Measurements from ENCODE around the gene POLE4.

POLE4 gene

DNA sequence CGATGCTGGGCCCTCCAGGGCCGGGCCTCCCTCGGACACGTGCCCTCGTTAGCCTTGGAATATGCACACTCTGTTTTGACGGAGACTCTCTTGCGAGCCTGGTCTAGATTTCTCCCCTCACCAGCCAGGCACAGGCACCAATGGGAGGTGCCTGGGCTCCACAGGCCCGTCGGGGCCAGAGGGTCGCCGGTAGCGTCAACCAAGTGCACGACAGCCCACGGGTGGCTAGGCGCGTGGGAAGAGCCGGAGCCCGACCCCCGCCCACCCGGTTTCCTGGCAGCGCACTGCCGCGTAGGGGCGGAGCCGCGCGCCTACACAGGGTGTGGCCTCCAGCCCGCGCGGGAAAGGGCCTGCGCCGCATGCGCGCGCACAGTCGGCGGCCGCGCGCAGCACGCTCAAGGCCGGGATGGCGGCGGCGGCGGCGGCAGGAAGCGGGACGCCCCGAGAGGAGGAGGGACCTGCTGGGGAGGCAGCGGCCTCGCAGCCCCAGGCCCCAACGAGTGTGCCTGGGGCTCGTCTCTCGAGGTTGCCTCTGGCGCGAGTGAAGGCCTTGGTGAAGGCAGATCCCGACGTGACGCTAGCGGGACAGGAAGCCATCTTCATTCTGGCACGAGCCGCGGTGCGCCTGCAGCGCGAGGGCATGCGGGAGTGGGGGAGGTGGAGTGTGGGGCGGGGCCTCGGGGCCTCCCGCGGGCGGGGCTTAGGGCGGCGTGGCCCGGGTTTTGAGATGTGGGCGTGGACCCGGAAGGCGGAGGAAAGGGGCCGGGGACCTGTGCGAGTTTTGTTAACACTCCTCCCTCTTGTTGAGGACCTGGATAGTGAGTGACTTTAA is at the start of gene POLE4 (continued):
- TF ChIP-seq, protein P1, sequence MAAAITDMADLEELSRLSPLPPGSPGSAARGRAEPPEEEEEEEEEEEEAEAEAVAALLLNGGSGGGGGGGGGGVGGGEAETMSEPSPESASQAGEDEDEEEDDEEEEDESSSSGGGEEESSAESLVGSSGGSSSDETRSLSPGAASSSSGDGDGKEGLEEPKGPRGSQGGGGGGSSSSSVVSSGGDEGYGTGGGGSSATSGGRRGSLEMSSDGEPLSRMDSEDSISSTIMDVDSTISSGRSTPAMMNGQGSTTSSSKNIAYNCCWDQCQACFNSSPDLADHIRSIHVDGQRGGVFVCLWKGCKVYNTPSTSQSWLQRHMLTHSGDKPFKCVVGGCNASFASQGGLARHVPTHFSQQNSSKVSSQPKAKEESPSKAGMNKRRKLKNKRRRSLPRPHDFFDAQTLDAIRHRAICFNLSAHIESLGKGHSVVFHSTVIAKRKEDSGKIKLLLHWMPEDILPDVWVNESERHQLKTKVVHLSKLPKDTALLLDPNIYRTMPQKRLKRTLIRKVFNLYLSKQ (tag by site-specific recombination; IDR thresholded peaks at IDR 0.05; ENCODE audit: borderline replicate concordance) = no peak
- TF ChIP-seq, protein P2, sequence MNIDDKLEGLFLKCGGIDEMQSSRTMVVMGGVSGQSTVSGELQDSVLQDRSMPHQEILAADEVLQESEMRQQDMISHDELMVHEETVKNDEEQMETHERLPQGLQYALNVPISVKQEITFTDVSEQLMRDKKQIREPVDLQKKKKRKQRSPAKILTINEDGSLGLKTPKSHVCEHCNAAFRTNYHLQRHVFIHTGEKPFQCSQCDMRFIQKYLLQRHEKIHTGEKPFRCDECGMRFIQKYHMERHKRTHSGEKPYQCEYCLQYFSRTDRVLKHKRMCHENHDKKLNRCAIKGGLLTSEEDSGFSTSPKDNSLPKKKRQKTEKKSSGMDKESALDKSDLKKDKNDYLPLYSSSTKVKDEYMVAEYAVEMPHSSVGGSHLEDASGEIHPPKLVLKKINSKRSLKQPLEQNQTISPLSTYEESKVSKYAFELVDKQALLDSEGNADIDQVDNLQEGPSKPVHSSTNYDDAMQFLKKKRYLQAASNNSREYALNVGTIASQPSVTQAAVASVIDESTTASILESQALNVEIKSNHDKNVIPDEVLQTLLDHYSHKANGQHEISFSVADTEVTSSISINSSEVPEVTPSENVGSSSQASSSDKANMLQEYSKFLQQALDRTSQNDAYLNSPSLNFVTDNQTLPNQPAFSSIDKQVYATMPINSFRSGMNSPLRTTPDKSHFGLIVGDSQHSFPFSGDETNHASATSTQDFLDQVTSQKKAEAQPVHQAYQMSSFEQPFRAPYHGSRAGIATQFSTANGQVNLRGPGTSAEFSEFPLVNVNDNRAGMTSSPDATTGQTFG (tag by site-specific recombination; IDR thresholded peaks at IDR 0.05; ENCODE audit: borderline replicate concordance) = no peak
- TF ChIP-seq OSR2 (tag by site-specific recombination; IDR thresholded peaks at IDR 0.05) (peak; percentile 33; the same call in 1 of the 2 replicates), YY2 (tag by site-specific recombination; IDR thresholded peaks at IDR 0.05) (peak; percentile 87), ZNF626 (tag by site-specific recombination; IDR thresholded peaks at IDR 0.05) (no peak), ZBTB8A (tag by site-specific recombination; IDR thresholded peaks at IDR 0.05) (0 out of 2 replicates have a peak, but pooled peaks have one; percentile 46), ZNF341 (tag by site-specific recombination; IDR thresholded peaks at IDR 0.05; ENCODE audit: low read depth) (peak; percentile 87), ZFP37 (tag by site-specific recombination; IDR thresholded peaks at IDR 0.05) (no peak), ZNF843 (tag by site-specific recombination; IDR thresholded peaks at IDR 0.05) (no peak), SCRT2 (tag by site-specific recombination; IDR thresholded peaks at IDR 0.05) (peak; percentile 79), ZBTB7A (tag by site-specific recombination; IDR thresholded peaks at IDR 0.05; ENCODE audit: low read depth) (no peak), GLIS1 (tag by site-specific recombination; IDR thresholded peaks at IDR 0.05) (peak; percentile 53; the same call in 1 of the 2 replicates), ZNF211 (tag by site-specific recombination; IDR thresholded peaks at IDR 0.05; ENCODE audit: low read depth) (no peak), ZBTB1 (tag by site-specific recombination; IDR thresholded peaks at IDR 0.05) (no peak), SP3 (tag by site-specific recombination; IDR thresholded peaks at IDR 0.05) (peak; percentile 91), ZNF19 (tag by site-specific recombination; IDR thresholded peaks at IDR 0.05; ENCODE audit: low read depth) (no peak), ZNF549 (tag by site-specific recombination; IDR thresholded peaks at IDR 0.05) (no peak)
- TF ChIP-seq, protein P3, sequence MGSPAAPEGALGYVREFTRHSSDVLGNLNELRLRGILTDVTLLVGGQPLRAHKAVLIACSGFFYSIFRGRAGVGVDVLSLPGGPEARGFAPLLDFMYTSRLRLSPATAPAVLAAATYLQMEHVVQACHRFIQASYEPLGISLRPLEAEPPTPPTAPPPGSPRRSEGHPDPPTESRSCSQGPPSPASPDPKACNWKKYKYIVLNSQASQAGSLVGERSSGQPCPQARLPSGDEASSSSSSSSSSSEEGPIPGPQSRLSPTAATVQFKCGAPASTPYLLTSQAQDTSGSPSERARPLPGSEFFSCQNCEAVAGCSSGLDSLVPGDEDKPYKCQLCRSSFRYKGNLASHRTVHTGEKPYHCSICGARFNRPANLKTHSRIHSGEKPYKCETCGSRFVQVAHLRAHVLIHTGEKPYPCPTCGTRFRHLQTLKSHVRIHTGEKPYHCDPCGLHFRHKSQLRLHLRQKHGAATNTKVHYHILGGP (tag by site-specific recombination; IDR thresholded peaks at IDR 0.05) = no peak
- TF ChIP-seq, protein P4, sequence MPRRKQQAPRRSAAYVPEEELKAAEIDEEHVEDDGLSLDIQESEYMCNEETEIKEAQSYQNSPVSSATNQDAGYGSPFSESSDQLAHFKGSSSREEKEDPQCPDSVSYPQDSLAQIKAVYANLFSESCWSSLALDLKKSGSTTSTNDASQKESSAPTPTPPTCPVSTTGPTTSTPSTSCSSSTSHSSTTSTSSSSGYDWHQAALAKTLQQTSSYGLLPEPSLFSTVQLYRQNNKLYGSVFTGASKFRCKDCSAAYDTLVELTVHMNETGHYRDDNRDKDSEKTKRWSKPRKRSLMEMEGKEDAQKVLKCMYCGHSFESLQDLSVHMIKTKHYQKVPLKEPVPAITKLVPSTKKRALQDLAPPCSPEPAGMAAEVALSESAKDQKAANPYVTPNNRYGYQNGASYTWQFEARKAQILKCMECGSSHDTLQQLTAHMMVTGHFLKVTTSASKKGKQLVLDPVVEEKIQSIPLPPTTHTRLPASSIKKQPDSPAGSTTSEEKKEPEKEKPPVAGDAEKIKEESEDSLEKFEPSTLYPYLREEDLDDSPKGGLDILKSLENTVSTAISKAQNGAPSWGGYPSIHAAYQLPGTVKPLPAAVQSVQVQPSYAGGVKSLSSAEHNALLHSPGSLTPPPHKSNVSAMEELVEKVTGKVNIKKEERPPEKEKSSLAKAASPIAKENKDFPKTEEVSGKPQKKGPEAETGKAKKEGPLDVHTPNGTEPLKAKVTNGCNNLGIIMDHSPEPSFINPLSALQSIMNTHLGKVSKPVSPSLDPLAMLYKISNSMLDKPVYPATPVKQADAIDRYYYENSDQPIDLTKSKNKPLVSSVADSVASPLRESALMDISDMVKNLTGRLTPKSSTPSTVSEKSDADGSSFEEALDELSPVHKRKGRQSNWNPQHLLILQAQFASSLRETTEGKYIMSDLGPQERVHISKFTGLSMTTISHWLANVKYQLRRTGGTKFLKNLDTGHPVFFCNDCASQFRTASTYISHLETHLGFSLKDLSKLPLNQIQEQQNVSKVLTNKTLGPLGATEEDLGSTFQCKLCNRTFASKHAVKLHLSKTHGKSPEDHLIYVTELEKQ (tag by site-specific recombination; IDR thresholded peaks at IDR 0.05; ENCODE audit: borderline replicate concordance) = no peak
- TF ChIP-seq, protein P5, sequence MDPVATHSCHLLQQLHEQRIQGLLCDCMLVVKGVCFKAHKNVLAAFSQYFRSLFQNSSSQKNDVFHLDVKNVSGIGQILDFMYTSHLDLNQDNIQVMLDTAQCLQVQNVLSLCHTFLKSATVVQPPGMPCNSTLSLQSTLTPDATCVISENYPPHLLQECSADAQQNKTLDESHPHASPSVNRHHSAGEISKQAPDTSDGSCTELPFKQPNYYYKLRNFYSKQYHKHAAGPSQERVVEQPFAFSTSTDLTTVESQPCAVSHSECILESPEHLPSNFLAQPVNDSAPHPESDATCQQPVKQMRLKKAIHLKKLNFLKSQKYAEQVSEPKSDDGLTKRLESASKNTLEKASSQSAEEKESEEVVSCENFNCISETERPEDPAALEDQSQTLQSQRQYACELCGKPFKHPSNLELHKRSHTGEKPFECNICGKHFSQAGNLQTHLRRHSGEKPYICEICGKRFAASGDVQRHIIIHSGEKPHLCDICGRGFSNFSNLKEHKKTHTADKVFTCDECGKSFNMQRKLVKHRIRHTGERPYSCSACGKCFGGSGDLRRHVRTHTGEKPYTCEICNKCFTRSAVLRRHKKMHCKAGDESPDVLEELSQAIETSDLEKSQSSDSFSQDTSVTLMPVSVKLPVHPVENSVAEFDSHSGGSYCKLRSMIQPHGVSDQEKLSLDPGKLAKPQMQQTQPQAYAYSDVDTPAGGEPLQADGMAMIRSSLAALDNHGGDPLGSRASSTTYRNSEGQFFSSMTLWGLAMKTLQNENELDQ (tag by site-specific recombination; IDR thresholded peaks at IDR 0.05; ENCODE audit: low read depth) = no peak
- TF ChIP-seq, protein P6, sequence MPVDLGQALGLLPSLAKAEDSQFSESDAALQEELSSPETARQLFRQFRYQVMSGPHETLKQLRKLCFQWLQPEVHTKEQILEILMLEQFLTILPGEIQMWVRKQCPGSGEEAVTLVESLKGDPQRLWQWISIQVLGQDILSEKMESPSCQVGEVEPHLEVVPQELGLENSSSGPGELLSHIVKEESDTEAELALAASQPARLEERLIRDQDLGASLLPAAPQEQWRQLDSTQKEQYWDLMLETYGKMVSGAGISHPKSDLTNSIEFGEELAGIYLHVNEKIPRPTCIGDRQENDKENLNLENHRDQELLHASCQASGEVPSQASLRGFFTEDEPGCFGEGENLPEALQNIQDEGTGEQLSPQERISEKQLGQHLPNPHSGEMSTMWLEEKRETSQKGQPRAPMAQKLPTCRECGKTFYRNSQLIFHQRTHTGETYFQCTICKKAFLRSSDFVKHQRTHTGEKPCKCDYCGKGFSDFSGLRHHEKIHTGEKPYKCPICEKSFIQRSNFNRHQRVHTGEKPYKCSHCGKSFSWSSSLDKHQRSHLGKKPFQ (tag by site-specific recombination; IDR thresholded peaks at IDR 0.05) = no peak
- TF ChIP-seq, protein P7, sequence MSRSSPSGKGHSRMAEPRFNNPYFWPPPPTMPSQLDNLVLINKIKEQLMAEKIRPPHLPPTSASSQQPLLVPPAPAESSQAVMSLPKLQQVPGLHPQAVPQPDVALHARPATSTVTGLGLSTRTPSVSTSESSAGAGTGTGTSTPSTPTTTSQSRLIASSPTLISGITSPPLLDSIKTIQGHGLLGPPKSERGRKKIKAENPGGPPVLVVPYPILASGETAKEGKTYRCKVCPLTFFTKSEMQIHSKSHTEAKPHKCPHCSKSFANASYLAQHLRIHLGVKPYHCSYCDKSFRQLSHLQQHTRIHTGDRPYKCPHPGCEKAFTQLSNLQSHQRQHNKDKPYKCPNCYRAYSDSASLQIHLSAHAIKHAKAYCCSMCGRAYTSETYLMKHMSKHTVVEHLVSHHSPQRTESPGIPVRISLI (tag by site-specific recombination; IDR thresholded peaks at IDR 0.05) = no peak

Measured in HEK293 (cell line).